Right renal cortex interstitium (tissue), 3 donors: ENCODE measurements around the gene OR11A1. TPM values are rescaled to one million over a fixed set of nuclear protein-coding genes. Genes with fewer than 3 reads are reported as not detected.
"Not testable (repeated sequence)": the region's sequence is repeated elsewhere in the genome, so short reads cannot be mapped to it uniquely, and the experiment has no call there.

ENCODE experiments used
- DNase-seq, 3 donors: peaks; one replicate each; pipeline ENCODE4 v3.0.0-alpha.2; 2013; ENCODE audit warnings: low read depth in 3 of 3, low spot score in 2 of 3
- polyA plus RNA-seq, 3 donors: library from polyadenylated mRNA; unstranded; fragments of 120-200 nt; gene quantifications; one replicate each; pipeline ENCODE4 v1.2.1, GENCODE V29; 2013; ENCODE audit not compliant: insufficient read length in 3 of 3

OR11A1 gene
- polyA plus RNA-seq, 3 donors: not detected

GRCh38 chr6:29479560-29479959 lies 22.7 kb upstream of the OR11A1 start:
- no peak for DNase-seq

DNA sequence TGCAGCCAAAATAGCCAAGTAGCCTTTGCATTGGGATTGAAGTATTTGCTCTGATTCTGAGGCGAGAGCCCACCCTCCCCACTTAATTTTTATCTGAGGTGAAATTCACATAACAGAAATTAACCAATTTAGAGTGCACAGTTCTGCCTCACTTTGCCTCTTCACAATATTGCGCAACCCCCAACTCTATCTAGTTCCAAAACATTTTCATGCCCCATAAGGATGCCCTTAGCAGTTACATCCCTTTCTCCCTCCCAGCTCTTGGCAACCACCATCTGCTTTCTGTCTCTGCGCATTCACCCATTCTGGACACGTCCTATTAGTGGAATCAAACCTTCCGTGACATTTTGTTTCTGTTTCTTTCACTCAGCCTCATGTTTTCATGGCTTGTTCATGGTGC lies 21.9 kb upstream of the OR11A1 start:
- DNase-seq: no peak

DNA sequence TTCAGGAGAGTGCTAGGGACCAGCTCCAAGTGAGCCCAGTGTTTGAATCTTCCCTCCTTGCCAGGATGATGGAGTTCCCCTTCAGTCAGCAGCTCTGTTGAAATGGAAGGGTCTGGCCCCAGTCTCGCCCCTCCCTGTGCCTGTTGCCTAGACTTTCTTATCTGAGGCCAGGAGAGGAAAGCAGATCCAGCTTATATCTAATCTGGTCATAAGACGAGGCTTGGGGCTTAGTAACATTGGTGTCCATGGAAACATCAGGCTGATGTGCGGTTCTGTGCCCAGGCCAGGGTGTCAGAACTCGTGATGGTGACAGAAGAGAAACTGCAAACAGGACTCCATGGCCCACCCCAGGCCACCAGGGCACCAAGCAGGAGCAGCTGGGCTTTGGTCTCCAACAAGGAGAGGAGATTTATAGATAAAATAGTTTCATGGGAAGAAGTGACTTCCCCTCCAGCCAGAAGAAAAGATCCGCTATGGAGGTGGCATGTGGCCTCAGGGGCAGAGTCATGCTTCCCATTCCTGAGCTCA lies 21.1 kb upstream of the OR11A1 start:
- DNase-seq: no peak

DNA sequence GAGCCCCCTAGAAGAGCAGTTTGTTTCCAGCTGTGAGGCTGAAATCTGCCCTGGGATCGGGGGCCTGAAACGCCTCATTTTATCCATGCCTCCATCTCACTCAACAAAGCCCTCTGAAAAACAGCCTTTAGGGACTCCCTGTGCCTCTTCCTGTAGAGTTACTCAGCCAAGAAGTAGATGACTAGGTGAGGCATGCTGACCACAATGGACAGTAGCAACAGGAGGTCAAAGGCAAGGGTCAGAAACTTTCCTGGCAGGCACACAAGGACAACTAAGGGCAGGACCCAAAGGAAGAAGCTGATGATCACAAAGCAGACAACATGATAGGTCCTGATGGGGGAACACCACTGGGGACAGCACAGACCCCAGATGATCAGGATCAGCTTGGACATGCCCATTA lies 18.1 kb upstream of the OR11A1 start:
- DNase-seq: no peak

DNA sequence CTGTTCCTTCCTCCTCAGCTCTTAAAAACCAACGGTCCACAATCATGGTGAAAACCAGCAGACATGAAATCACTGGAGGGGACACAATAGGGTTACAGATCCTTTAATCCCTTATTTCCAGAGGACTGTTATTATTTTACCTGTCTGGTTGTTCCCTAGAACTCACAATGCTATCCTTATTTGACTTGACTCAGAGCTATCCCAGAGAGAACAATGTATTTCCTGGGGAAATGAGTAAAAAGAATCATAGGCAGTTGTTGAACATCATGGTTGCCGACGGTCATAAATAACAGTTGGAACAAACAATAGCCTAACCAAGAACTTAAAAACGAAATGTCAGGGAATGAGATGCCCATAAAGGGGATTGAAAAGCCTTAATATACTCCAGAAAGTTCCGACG lies 9.4 kb upstream of the OR11A1 start:
- no peak for DNase-seq

DNA sequence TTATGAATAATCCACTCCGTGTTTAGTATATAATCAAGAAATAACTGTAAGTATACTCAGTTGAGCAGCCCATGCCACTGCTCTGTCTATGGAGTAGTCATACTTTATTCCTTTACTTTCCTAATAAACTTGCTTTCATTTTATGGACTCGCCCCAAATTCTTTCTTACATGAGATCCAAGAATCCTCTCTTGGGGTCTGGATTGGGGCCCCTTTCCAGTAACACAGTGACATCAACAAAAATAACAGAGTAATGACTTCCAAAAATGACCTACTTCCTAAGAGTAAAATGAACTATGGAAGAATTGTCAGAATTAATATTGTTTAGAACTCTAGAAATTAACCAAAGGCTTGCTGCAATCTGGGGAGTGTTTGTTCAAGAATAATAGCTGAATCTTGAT lies 8.9 kb upstream of the OR11A1 start:
- no peak for DNase-seq

- no peak for DNase-seq
Observed at GRCh38 chr6:29465279-29465678, 8.4 kb upstream of the OR11A1 start.

DNA sequence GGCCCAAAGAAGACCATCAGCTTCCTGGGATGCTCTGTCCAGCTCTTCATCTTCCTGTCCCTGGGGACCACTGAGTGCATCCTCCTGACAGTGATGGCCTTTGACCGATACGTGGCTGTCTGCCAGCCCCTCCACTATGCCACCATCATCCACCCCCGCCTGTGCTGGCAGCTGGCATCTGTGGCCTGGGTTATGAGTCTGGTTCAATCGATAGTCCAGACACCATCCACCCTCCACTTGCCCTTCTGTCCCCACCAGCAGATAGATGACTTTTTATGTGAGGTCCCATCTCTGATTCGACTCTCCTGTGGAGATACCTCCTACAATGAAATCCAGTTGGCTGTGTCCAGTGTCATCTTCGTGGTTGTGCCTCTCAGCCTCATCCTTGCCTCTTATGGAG lies 5.2 kb upstream of the OR11A1 start:
- DNase-seq: no peak

DNA sequence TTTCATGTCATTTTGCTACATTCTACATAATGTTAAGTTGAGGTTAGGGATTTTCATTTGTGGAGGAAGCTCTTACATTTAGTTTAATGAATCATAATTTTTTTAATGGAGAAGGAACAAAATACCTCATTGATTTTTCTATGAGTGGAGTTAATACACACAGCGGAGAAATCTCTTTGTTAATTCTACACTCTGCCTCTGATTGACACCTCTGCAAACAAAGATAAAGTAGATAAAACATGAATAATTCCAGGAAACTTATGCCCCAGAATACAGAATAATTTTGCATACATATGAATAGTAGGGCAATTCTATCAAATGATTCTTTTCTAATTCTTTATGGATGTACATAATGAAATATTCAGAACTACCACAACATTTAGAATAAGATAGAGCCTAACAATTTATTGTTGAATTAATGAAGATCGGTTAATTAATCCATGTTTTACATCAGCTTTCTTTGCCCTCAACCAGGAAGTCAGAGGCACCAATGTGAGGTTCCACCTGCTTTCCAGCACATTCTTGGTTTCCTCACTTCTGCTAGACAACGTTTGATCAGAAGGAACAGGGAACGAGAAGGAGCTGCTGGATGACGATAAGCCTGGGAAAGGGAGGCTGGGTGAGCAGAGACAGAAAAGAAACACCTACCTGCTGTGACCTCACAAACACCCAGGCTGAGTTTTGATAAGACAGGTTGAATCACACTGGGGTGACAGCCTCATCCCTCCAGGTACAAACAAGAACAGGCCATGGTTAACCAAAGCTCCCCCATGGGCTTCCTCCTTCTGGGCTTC lies 4.3 kb upstream of the OR11A1 start:
- no peak for DNase-seq

DNA sequence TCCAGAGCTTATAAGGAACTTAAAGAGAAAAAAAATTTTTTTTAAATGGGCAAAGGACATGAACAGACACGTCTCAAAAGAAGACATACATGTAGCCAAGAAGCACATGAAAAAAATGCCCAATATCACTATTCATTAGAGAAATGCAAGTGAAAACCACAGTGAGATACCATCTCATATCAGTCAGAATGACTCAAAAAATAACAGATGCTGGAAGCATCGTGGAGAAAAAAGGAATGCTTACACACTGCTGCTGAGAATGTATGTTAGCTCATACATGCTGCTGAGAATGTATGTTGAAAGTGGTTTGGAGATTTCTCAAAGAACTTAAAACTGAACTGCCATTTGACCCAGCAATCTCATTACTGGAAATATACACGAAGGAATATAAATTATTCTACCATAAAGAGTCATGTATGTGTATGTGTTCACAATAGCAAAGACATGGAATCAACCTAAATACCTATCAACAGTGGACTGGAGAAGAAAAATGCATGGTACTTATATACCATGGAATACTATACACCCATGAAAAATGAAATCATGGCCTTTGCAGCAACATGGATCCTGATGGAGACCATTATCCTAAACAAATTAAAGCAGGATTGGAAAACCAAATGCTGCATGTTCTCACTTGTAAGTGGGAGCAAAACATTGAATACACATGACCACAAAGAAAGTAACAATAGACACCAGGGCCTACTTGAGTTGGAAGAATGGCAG lies 5.2 kb downstream of the OR11A1 start:
- DNase-seq: no peak

- DNase-seq: no peak
Observed at GRCh38 chr6:29447670-29448069, 9.2 kb downstream of the OR11A1 start.

- not testable (repeated sequence) for DNase-seq
Observed at GRCh38 chr6:29444031-29444430, 12.8 kb downstream of the OR11A1 start.

- DNase-seq: no peak
Observed at GRCh38 chr6:29442719-29443118, 14.2 kb downstream of the OR11A1 start.

GRCh38 chr6:29439006-29439405 lies 17.9 kb downstream of the OR11A1 start, which contains the start of gene OR10C1:
TSS of gene OR10C1 (plus strand) at chr6:29439306. CDS start at chr6:29440016, 710 bp downstream.
- DNase-seq: no peak

DNA sequence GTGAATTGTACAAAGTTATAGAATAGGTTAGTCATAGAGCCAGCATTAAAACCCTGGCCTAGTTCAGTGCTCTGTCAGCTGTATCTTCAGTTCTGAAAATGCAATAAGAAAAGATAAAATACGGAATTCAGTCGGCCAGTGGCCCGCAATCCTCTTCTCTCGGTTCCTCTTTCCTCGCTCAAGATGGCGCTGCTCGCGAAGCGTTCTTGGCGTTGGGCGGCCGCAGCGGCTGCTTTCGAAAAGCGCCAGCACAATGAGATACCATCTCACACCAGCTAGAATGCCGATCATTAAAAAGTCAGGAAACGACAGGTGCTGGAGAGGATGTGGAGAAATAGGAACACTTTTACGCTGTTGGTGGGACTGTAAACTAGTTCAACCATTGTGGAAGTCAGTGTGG lies 20.1 kb downstream of the OR11A1 start:
- not testable (repeated sequence) for DNase-seq

- no peak for DNase-seq
Observed at GRCh38 chr6:29426654-29427053, 30.2 kb downstream of the OR11A1 start.

DNA sequence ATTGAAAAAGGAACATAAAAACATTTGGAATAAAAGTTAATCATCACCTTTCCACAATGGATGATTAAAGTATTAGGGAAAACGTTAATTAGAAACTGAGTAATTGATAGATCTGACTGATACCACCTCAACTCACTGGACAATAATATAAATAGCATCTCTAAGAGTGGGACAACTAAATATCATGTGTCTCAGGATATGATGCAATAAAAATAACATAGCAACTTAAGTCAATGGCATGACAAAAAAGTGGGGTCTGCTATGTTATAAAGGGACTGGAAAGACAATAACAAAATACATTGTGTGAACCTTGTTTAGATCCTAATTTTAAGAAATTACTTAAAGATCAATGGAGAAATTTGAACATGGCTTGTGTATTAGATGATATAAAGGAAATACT lies 31.8 kb downstream of the OR11A1 start:
- DNase-seq: no peak

DNA sequence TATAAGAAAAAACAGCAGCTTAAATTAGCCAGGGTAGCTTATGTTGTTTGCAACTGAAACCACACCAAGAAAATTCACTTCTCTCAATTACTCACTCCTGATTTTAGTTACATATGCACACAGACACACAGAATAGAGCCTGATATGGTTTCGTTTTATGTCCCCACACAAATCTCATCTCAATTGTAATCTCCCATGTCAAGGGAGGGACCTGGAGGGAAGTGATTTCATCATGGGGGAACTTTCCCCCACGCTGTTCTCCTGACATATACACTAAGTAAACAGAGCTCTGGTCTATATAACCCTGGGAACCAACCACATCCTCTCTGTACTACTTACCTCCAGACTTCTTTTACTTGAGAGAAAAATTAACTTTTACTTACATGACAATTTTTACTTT lies 32.3 kb downstream of the OR11A1 start:
- DNase-seq: no peak

DNA sequence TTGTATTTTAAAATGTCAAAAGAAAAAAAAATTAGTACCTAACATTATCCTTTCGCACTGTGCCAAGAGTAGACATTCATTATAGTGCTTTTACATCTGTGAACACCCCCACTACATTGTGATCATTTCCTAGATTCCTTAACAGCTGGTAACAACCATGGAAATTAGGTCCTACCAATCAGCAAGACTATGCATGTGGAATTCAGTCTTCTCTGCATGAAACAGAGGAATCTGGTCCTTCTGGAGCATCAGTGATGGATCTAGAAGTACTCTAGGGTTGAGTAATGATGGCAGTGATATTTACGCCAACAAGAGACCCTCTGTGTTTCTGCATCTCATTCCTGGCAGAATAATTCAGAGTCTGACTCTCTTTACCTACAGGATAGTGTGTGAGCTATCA lies 32.7 kb downstream of the OR11A1 start:
- DNase-seq: no peak

- no peak for DNase-seq
Observed at GRCh38 chr6:29419516-29419915, 37.4 kb downstream of the OR11A1 start.

- no peak for DNase-seq
Observed at GRCh38 chr6:29414588-29414987, 42.3 kb downstream of the OR11A1 start, which contains the start of gene OR12D1. TSS of gene OR12D1 (plus strand) at chr6:29414928.

DNA sequence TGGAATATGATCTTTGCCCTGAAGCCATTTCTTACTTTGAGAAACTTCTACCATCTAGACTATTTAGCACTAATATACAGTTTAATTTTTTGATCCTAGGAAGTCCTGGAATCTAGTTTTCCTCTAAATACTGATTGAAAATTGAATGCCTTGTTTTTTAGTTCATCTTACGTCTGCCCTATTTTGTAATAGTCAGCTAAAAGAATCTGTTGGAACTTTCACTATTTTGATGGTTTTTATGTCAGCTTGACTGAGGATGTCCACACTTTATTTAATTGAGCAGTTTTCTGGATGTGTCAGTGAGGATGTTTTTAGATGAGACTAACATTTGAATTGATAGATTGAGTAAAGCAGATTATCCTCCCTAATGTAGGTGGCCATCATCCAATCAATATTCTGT lies 53.1 kb downstream of the OR11A1 start:
- no peak for DNase-seq
